Skin epidermis (tissue), 12 donors: ENCODE data around the gene TRAT1.
A peak's percentile ranks its signal among the peaks of the same experiment; 100 is the strongest.

ENCODE experiments used
- H3K27ac ChIP-seq, 21 experiments: fragments of 200-600 bp; sonication (generic) in 11 of 21; one replicate each; pipeline ENCODE4 v1.5.0; 2020; ENCODE audit warnings: mild to moderate bottlenecking in 3 of 21, inconsistent platforms in 2 of 21, moderate library complexity in 2 of 21
- H3K4me3 ChIP-seq, 7 experiments: fragments of 200-600 bp; sonication (generic) in 2 of 7; one replicate each; pipeline ENCODE4 v1.5.0; 2020; ENCODE audit warnings: inconsistent platforms in 2 of 7, mild to moderate bottlenecking in 2 of 7, moderate library complexity in 1 of 7

The TRAT1 gene, protein sequence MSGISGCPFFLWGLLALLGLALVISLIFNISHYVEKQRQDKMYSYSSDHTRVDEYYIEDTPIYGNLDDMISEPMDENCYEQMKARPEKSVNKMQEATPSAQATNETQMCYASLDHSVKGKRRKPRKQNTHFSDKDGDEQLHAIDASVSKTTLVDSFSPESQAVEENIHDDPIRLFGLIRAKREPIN

DNA sequence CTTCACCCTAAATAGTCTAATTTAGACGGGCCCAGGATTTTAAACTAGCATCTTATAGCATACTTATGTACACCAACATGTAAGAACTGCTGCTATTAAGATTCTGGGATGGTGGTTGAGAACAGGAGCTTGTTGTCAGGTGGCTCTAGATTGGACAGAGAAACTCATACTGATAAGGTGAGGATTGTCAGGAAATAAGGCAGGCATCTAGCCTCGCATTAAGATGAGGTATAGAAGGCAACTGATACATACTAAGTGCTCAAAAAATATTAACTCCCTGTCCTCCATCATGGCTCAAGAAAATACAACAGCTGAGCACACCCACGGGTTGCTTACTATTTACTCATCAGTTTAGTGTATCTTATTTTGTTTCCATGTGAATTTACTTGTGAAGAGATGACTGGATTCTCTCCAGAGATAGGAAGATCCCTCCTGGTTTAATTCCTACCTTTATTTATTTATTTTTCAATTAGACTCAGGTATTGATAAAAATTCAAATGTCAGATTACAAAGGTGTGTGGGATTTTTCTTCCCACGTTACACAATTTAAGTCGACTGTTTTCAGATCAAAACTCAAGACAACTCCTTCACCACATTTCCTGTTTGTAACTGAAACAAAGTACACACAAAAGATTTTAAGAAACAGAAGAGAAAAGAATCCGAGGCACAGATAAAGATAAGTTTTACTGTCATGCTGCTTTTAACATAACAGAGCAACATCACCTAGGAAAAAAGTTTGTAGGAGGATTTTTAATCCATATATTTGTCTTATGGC lies at the start of gene TRAT1:
Gene TRAT1 (plus strand): TSS at position 664 of the 775 bp plus-strand sequence. CDS start 142 bp downstream, outside the sequence.
- Histone ChIP-seq H3K4me3 (peak within 1 kb of the TSS in 3 of 7 experiments; percentile 15 to 25 (median 24)), H3K27ac (peak within 1 kb of the TSS in 6 of 21 experiments; percentile 36 to 82 (median 64))

DNA sequence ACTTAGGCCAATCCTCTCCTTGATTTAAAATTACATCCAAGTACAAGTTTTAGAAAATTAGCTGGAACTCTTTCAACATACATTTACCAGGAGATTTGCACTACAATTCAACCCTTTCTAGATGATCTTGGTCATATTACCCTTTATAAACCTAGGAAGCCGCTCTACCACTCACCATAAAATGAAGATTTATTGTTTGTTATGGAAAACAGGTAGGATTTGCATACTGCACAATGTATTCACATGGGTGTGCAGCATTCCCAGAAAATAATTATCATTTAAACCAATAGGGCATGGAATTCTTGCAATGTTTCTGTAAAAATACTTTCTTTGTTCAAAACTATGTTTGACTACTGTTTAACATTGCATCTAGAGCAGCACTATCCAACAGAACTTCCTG lies 46.9 kb upstream of the TRAT1 start:
- Histone ChIP-seq H3K27ac (no peak overlapping the region), H3K4me3 (no peak overlapping the region)

DNA sequence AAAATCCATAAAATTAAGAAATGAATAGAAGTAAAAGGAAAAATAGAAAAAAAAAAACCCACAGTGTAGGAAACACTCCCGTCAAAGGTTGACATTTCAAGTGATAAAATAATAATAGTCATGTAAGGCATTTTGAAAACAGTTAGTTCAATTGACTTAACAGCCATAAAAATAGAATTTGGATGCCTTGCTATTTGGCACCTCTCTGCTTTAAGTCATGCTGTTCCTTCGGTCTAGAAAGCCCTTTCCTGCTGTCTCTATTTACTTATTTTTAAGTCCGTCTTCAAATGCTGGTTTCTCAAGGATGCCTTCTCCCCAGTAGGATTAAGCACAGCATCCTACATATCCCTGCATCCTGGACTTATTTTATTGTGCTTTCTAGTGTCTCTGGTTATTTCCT lies 43.1 kb upstream of the TRAT1 start:
- Histone ChIP-seq H3K4me3 (no peak overlapping the region), H3K27ac (no peak overlapping the region)

DNA sequence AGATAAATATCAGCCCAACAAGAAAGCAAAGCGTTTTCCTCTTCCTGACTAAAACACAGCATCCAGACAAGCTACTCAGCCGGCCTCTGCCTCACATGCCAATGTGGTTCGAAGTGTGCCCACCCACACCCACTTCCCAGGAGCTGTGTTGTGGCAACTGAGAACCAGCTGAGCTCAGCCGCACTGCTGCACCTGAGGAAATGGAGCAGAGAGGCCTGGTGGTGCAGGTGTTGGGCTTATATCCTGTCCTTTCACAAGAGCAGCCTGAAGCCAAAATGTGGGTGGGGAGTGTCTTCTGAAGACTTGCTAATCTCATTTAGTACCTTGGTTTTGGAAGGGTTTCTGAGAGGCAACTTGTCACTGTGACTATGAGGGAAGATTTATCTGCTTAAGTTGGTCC lies 42.4 kb upstream of the TRAT1 start:
- H3K4me3 ChIP-seq: no peak overlapping the region

DNA sequence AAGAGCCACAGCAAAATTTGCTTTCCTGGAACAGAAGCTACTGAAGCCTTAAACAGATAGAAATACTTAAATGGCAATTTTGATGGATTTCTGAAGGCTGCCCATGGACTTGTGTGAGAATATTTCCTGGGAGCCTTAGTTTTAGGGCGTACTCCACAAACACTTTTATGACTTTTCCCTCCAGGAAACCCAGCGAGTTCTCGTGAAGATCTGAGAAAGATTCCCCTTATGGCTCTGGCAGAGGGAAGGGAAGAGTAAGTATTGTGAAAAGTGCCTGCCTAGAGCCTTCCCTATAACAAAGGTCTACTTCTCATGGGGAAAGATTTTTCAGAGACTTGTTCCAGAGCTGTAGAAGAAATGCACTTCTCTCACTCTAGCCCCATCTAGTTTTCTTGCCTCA lies 31.1 kb upstream of the TRAT1 start:
- Histone ChIP-seq H3K4me3 (no peak overlapping the region), H3K27ac (no peak overlapping the region)

More for the DNA sequence above, 42.4 kb upstream of the TRAT1 start:
- H3K27ac ChIP-seq: no peak overlapping the region

DNA sequence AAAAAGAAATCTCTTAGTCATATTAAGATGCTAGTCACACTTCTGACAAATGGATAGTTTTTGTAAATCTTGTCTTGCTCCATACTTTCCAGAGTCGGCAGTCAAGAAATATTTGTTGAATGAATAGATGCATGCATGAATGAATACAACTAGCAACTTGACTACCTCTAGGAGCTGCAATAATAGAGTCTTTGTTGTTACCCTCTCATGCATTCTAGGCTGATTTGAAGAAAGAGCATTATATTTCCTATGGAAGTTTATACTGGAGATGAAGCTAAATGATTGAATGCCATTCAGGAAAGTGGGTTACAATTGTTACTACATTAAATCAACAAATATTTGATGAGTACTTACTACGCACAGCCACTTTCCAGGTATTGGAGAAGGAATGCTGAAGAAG lies 18.1 kb upstream of the TRAT1 start:
- no peak overlapping the region for H3K4me3 ChIP-seq
- no peak overlapping the region for H3K27ac ChIP-seq

DNA sequence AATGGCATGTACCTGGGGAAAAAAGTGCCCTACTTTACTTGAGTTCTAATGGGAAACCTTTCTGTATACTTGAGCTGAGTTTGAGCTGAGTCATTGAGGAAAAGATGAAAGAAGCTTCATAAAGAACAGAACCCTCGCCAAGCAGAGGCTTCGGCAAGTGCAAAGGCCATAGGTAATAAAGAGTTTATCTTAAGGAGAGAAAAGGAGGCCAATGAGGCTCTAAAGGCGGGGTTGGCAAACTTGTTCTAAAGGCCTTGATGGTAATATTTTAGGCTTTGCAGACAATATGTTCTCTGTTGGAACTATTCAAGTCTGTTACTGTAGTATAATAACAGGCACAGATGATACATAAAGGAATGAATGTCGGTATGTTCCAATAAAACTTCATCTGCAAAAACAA lies 17.6 kb upstream of the TRAT1 start:
- no peak overlapping the region for H3K27ac ChIP-seq
- H3K4me3 ChIP-seq: no peak overlapping the region

DNA sequence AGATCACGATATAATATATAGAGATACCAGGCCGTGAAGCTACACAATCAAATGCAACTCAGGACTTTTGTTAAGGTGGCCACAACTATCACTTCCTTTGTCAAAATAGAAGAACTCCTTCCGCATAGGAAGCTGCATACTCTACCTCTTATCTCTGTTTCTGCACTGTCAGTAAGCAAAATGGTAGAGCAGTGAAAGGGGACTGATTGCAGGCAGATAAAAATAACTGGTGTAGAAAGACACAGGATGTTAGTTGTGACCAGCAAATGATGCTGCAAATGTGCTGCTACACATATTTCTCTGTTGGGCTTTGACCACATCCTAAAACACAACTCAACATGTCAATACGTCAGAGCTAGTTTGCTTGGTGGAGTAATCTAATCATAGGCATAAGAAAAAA lies 16.3 kb upstream of the TRAT1 start:
- Histone ChIP-seq H3K27ac (peak overlapping the region in 6 of 21 experiments; percentile 11 to 75 (median 39)), H3K4me3 (no peak overlapping the region)

DNA sequence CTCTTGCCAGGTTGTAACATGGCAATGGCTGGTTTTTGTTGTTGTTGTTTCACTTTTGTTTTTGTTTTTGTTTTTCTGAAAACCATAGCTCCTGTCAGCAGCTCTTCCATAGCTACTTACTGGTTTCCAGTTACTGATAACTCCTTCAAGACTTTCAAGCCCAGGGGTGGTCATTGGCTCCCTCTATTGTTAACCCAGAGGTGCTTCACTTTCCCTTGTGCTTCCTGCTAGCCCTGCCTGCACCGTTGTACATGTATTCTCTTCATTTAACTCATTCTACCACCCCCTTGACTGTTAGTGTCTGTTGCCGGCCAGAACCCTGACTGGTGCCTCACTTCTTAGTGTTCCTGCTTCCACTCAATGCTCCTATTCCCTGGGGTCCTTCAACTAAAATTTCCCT lies 4.2 kb upstream of the TRAT1 start:
- no peak overlapping the region for H3K27ac ChIP-seq

DNA sequence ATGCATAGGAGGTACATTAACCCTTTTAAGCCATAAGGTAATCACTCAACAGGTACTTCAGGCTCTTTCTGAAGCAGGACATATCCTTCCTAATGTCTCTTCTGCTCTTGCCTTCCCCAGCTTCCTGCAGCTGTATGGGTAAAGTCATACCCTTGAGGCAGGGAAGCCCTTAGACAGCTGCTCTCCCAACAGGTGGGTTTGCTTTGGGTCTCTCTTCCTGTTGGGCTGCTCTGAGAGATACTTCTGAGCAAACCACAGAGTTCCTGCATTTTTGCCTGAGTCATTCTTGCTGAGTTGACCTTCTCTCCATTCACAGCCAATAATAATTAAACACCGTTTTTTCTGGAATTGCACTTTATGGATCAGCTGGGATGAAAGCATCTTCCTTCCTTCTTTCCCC lies 2.0 kb upstream of the TRAT1 start:
- H3K4me3 ChIP-seq: no peak overlapping the region

More for the DNA sequence above, 4.2 kb upstream of the TRAT1 start:
- H3K4me3 ChIP-seq: no peak overlapping the region

DNA sequence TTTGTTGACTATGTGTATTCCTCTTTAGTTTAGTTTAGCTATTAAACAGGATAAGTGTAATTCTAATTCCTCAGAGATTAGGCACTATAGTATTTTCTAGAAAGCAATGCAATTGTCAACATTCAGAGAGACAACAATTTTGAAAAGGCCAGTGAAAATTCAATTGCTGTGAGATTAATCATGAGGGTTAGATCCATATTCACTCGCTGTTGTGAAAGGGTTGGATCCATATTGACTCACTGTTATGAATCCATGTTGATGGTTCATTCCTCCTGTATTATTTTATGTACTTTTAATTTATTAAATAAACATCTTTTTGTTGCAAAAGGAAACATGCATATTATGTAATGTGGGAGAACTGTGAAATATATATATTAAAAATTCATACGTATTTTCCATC lies 641 bp downstream of the TRAT1 start:
- Histone ChIP-seq H3K4me3 (peak overlapping the region in 3 of 7 experiments; percentile 15 to 25 (median 24)), H3K27ac (peak overlapping the region in 6 of 21 experiments; percentile 36 to 82 (median 64))

More for the DNA sequence above, 2.0 kb upstream of the TRAT1 start:
- H3K27ac ChIP-seq: peak overlapping the region in 3 of 21 experiments; percentile 31 to 82 (median 70)

DNA sequence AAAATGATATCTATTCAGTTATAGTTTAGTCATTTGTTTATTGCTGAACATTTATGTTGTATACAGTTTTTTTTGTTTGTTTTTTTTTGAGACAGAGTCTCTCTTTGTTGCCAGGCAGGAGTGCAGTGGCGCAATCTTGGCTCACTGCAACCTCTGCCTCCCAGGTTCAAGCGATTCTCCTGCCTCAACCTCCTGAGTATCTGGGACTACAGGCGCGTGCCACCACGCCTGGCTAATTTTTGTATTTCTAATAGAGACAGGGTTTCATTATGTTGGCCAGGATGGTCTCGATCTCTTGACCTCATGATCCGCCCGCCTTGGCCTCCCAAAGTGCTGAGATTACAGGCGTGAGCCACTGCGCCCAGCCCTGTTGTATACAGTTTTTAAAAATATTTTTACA lies 1.2 kb downstream of the TRAT1 start:
- Histone ChIP-seq H3K27ac (peak overlapping the region in 5 of 21 experiments; percentile 30 to 82 (median 66)), H3K4me3 (peak overlapping the region in 3 of 7 experiments; percentile 15 to 25 (median 24))

DNA sequence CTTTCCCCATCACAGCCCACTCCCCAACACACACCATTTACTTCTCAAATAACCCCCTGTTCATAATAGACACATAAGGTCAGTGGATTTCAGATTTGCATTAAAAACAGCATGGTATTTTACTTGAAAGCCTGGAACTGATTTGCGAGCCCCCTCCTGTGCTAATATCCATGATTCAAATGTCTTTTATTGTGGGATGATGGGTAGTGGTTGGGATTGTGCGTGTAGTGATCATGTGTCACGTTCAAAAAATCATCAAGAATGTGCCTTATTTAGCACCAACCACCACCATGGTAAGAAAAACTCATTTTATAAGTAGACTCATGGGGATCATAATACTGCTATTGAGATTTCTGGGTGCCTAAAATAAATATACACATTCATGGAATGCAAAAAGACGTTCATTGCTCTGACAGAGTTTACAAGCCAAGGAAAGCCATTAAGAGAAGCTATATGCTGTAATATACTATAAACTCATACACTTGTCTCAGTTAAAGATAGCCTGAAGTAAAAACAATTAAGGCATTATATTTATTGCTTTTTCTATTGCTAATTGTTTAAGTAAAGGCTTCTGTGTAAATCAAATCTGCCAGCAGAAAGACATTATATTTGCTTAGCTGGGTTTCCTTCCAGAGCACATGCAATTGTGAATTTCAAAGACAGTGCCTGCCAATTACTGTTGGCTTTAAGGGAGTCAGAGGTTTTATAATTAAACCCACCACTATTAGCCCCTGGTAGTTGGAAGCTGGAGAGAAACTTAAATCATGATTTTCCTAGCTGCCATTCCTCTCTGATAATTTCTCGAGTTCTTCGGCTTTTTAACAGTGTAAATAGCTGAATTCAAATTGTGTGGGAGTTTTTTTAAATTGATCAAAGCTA lies 4.0 kb downstream of the TRAT1 start:
- peak overlapping the region in 1 of 21 experiments; percentile 48 for H3K27ac ChIP-seq

DNA sequence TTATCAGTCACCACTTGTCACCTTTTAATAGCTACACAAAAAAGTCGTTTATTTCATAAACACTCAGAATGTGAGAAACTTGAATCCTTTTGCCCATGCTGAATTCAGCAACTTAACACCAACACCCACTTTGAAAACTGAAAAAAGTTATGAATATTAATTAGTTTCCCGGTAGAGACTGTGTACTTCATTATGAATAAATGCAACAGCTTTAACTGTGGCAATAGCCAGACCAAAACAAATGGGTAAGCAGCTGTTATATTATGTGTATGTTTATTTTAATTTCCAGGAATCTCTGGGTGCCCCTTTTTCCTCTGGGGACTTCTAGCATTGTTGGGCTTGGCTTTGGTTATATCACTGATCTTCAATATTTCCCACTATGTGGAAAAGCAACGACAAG lies 7.8 kb downstream of the TRAT1 start:
- Histone ChIP-seq H3K27ac (no peak overlapping the region), H3K4me3 (no peak overlapping the region)

More for the DNA sequence above, 4.0 kb downstream of the TRAT1 start:
- no peak overlapping the region for H3K4me3 ChIP-seq

DNA sequence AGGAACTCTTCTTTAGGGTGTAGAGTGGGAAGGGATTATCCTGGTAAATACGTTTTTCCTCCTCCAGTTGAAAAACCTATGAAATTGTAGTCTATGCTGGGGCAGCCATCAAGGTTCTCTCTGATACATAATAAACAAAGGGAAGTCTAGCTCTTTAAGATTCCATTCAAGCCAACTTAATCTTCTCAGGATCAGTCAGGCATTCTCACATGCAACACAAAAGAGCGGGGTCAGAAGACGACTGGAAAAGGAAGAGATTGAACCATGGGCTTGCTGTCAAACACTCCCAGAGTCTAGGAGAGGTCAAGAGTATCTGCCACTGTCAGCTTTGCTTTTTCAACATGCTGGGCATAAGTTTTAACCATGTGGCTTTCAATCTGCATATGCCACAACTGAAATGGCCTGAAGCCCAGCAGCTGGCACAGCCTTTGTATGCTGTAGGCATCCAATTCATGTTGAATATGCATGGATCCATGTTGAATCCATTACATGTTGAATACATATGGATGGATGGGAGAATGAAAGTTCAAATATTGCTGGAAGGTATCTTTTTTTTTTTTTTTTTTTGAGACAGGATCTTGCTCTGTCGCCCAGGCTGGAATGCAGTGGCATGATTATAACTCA lies 8.5 kb downstream of the TRAT1 start:
- no peak overlapping the region for H3K27ac ChIP-seq

DNA sequence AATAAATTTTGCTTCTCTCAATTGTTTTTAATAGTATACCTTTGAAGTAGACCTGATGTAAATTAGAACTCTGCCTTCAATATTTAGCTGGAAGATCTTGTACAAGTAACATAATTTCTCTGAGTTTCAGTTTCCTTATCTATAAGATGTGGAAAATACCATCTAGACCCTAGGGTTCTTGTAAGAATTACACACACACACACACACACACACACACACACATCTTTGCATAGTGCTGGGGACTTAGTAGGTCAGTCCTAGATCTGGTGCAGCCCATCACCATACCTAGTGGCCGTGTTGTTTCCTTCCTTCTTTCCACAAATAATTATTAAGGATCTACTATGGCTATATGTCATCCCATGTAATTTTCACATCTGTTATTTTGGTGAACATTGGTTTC lies 11.0 kb downstream of the TRAT1 start:
- Histone ChIP-seq H3K27ac (peak overlapping the region in 2 of 21 experiments; percentile 47 to 74), H3K4me3 (no peak overlapping the region)

More for the DNA sequence above, 8.5 kb downstream of the TRAT1 start:
- H3K4me3 ChIP-seq: no peak overlapping the region

DNA sequence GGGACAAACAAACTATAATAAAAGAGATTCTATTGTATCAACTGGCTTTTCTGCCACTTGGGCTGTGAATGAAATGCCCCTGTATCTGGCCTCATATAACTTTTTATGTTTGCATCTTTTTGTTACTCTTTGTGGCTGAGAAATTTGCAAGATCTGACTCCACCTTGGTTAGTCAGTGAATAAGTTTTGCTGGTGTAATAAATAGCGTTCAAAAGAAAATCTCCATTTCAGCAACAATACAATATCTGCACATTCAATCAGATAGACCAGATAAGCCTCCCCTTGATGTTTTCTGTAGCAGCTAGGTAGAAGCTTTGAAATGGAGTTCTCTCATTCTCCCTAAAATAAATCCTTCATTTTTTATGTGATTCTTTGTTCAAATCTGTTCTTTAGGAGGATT lies 12.0 kb downstream of the TRAT1 start:
- Histone ChIP-seq H3K27ac (peak overlapping the region in 2 of 21 experiments; percentile 47 to 74), H3K4me3 (no peak overlapping the region)

DNA sequence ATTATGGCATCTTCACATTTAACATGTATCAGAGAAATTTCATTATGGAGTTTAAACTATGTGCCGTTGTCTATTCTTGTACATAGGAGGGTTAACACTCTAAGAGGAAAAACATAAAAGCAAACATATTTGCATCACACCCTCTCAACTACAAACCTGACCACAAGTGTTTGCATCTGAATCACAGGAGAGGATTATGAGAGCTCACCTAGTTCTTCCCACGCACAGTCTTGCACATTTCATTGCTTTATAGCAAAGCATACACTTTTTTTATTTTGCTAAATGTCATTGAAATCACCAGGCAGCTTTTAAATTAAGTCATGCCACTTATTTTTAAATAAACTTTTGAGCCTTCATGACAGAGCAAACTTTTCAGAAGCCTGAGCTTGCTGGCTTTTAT lies 12.5 kb downstream of the TRAT1 start:
- peak overlapping the region in 2 of 21 experiments; percentile 44 to 74 for H3K27ac ChIP-seq
- H3K4me3 ChIP-seq: no peak overlapping the region

DNA sequence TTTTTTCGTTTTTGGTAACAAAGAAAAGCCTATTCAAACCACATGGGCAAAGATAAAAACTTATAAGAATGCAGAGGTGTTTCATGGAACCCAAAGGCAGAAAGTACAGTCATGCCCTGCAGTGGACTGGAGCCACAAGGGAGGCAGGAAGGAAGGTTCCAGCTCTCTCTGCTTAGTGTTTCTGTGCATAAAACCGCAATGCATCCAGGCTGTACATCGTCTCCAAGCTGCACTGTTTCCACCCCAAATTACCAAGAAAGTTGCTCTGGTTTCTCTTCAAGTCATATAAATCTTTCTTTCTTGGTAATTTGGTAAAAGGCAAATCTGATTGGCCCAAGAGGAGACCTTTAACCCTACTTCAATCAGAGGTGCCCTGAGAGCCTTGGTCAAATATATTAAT lies 15.8 kb downstream of the TRAT1 start:
- no peak overlapping the region for H3K4me3 ChIP-seq

More for the DNA sequence above, 15.8 kb downstream of the TRAT1 start:
- H3K27ac ChIP-seq: no peak overlapping the region
